Activated naive CD8-positive, alpha-beta T cell (primary cell): ENCODE data around the gene EXOC3L1.

Experiments used
- H3K27ac Mint-ChIP-seq: one replicate; pipeline ENCODE4 v1.8.0; 2021; ENCODE audit warnings: mixed read lengths
- H3K27me3 Mint-ChIP-seq: one replicate; pipeline ENCODE4 v1.8.0; 2021; ENCODE audit warnings: mixed read lengths
- H3K36me3 Mint-ChIP-seq: one replicate; pipeline ENCODE4 v1.8.0; 2021; ENCODE audit warnings: mixed read lengths
- H3K4me1 Mint-ChIP-seq: one replicate; pipeline ENCODE4 v1.8.0; 2021; ENCODE audit warnings: low read depth, mixed read lengths
- H3K4me3 Mint-ChIP-seq: one replicate; pipeline ENCODE4 v1.8.0; 2021; ENCODE audit warnings: mild to moderate bottlenecking, mixed read lengths
- H3K9me3 Mint-ChIP-seq: one replicate; pipeline ENCODE4 v1.8.0; 2021; ENCODE audit warnings: low read depth, mixed read lengths

Gene EXOC3L1

DNA sequence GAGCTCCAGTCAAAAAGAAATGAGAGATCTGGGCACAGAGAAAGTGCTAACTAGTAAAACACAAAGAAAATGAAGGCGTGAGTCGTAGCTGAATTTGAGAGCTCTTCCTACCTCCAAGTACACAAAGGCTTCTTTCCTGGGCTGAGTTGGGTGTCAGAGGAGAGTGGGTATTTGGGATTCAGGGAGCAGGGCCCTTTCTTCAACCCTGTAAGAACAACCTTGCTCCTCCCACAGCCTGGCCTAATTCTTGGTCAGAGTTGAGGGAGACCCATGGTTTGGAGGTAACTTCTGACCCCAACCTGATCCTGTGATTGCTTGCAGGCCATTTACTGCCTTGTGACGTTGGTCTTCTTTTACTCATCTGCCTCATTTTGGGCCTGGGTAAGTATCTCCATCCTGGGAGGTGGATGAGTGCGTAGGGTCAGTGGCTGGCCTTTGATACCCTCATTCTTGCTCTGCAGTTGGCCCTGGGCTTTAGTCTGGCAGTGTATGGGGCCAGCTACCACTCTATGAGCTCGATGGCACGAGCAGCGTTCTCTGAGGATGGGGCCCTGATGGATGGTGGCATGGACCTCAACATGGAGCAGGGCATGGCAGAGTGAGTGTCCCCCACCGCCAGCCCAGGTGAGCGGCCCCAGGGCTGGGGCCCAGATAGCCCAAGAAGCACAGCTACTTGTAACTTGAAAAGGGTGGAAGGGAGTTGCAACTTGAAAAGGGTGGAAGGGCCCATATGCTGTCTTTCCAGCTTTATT is 38.3 kb upstream of the EXOC3L1 start:
- Mint-ChIP-seq H3K36me3 (peaks cover 7% of the 10 kb centered on the region), H3K4me3 (peak overlapping the region; percentile 100), H3K27me3 (no peaks in the 10 kb centered on the region), H3K27ac (peak overlapping the region; percentile 100), H3K9me3 (no peaks in the 10 kb centered on the region), H3K4me1 (peaks cover 44% of the 10 kb centered on the region)

DNA sequence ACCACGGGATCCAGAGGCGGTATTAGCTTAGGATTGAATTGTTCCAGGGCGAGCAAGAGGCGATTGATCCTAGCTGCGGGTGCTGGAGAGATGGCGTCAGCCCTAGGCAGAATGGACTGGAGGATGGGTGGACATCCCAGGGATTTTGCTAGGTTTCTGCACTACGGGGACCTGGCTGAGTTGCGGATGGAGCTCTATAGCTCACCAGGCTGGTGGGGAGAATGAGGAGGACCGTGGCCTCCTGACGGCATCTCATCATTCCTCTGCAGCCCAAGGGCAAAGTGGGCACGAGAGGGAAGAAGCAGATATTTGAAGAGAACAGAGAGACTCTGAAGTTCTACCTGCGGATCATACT is 37.6 kb upstream of the EXOC3L1 start:
- H3K36me3 Mint-ChIP-seq, result peaks cover 7% of the 10 kb centered on the region
- peaks cover 44% of the 10 kb centered on the region for H3K4me1 Mint-ChIP-seq
- no peaks in the 10 kb centered on the region for H3K9me3 Mint-ChIP-seq
- no peaks in the 10 kb centered on the region for H3K27me3 Mint-ChIP-seq
- H3K27ac Mint-ChIP-seq, result peak overlapping the region; percentile 100
- H3K4me3 Mint-ChIP-seq, result peak overlapping the region; percentile 100

DNA sequence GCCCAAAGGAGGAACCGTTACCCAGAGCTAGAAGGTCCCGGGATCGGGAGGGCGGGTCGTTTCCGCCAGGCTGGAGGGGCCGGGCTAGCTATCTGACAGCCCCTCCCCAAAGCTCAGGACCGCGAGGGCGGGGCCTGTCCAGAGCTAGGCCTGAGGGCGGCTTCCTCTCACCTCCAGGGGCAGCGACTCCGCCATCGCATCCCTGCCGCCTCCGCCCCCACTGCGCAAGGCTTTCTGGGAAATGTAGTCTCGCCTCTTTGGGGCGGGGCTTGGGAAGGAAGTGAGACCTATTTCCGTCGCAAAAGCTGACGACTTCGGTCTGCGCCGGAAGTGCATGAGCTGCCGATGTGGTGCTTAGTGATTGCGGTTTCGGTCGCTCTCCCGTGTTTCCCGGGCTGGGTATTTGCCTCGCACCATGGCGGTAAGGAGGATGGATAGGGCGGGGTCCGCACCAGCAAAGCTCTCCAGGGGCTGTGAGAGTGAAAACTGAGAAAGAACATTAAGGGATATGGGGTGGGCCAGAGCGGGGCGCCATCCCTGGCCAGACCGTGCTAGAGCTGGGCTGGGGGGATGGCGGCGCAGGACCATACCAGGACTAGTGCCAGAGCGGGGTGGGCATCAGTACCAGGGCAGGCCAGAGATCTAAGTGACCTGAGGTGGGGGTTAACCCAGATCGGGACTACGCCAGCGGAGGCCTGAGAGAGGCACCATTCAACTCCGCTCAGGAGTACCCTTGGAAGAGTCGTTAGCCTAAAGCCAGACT is 37.0 kb upstream of the EXOC3L1 start, which contains the start of gene TMEM208:
Gene TMEM208 (plus strand): TSS at position 327 of the 763 bp plus-strand sequence. CDS start 89 bp downstream, at position 416.
- Mint-ChIP-seq H3K4me3 (peak within 1 kb of the TSS; percentile 100), H3K27ac (peak within 1 kb of the TSS; percentile 100), H3K9me3 (no peaks in the 10 kb centered on the region), H3K36me3 (peaks cover 7% of the 10 kb centered on the region), H3K4me1 (peaks cover 44% of the 10 kb centered on the region), H3K27me3 (no peaks in the 10 kb centered on the region)

DNA sequence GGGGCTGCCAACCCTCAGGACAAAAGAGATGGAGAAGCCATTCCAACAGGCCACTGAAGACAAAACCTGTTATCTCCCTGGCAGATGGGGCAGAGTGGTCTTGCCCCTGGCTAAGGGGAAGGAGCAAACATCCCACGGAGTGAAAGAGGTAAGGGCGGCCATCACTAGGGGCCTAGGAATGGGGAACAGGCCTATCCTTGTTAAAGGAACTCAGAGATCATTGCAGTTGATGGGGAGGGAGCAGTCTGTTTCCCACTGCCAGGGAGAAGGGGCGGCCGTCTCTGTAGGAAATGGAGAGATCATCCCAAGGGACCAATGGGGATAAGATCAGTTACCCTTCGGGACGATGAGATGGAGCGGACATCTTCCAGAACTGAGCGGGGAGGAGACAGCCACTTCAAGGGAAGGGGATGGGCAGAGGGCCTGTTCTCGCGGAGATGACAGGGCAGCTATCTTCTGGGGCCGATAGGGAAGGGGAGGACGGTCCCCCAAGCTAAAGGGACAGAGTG is 36.4 kb upstream of the EXOC3L1 start:
- Mint-ChIP-seq H3K36me3 (peaks cover 7% of the 10 kb centered on the region), H3K4me3 (peak overlapping the region; percentile 100), H3K27me3 (no peaks in the 10 kb centered on the region), H3K9me3 (no peaks in the 10 kb centered on the region), H3K27ac (peak overlapping the region; percentile 79), H3K4me1 (peaks cover 44% of the 10 kb centered on the region)

DNA sequence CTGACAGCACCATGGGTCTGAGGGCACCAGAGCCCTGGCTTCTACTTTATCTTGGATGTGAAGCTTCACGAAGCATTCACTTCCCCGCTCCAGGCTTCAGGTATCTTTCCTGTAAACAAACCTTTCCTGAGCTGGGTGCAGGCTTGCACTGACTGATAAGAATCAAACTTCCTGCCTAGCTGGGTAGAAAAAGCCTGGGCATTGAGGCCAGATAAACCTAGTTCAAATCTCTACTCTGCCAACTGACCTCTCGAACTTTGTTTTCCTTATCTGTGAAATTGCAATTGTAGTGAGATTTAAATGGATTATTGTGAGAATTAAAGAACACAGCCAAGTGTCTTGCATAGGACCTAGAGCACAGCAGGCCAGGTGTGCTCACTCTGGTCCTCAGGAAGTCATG is 34.1 kb upstream of the EXOC3L1 start:
- H3K4me1 Mint-ChIP-seq, result peaks cover 44% of the 10 kb centered on the region
- H3K9me3 Mint-ChIP-seq, result no peaks in the 10 kb centered on the region
- peak overlapping the region; percentile 58 for H3K27ac Mint-ChIP-seq
- H3K4me3 Mint-ChIP-seq, result no peak overlapping the region
- H3K36me3 Mint-ChIP-seq, result peaks cover 5% of the 10 kb centered on the region
- H3K27me3 Mint-ChIP-seq, result no peaks in the 10 kb centered on the region

DNA sequence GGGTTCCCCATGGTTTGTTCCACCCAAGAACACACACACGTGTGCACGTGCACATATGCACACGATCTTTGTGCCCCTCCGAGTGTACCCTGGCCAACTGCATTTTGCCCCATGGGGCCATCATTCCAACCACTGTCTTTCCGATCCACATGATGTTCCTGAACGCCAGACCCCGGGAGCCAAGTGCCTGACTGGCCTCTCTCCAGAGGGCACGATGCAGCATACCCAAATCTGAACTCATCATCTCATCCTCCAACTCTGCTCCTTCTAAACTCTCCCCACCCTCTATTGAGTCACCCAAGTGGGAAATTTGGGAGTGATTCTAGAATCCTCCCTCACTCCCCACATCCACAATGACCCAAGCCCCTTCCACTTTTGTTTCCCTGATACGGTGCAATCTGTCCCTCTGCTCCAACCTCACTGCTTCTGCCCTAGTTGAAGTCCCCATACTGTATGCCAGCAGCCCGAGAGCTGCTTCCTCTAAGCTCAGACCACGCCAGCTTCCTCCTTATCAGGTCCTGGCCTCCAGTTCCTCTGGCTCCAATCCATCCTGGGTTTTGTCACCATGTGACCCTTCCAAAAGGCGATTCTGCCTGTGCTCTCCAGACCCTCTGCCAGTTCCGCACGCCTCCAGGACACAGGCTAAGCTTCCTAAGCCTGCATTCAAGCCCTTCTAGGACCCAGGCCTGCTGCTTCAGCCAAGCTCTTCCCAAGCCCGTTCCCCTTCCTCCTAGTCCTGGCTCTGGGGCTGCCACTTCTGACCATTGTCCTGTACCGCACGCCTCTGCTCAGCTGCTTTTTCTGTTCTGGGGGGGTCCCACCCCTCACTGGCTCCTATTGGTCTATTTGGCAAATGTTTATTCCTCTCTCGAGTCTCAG is 26.9 kb upstream of the EXOC3L1 start:
- Mint-ChIP-seq H3K4me3 (no peak overlapping the region), H3K27ac (no peak overlapping the region), H3K27me3 (no peaks in the 10 kb centered on the region), H3K4me1 (no peaks in the 10 kb centered on the region), H3K9me3 (no peaks in the 10 kb centered on the region), H3K36me3 (peaks cover 11% of the 10 kb centered on the region)

DNA sequence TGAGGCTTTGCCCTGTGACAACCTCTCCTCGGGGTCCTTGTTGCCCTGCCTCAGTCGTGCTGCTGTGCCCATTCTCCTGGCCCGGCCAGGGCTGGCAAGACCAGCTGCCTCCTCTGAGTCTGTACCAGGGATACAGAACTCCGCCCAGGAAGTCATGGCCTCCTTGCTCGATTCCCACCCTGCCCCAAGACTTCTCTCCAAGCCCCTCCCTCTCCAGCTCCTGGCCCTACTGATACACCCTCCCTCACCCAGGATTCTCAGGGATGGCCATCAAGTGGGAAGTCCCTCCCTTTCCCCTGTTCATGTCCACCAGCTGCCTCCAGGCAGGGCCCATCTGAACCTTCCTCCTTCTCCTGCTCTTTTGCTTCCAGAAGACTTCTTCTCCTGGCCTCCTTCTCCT is 25.8 kb upstream of the EXOC3L1 start:
- Mint-ChIP-seq H3K4me1 (no peaks in the 10 kb centered on the region), H3K9me3 (no peaks in the 10 kb centered on the region)

DNA sequence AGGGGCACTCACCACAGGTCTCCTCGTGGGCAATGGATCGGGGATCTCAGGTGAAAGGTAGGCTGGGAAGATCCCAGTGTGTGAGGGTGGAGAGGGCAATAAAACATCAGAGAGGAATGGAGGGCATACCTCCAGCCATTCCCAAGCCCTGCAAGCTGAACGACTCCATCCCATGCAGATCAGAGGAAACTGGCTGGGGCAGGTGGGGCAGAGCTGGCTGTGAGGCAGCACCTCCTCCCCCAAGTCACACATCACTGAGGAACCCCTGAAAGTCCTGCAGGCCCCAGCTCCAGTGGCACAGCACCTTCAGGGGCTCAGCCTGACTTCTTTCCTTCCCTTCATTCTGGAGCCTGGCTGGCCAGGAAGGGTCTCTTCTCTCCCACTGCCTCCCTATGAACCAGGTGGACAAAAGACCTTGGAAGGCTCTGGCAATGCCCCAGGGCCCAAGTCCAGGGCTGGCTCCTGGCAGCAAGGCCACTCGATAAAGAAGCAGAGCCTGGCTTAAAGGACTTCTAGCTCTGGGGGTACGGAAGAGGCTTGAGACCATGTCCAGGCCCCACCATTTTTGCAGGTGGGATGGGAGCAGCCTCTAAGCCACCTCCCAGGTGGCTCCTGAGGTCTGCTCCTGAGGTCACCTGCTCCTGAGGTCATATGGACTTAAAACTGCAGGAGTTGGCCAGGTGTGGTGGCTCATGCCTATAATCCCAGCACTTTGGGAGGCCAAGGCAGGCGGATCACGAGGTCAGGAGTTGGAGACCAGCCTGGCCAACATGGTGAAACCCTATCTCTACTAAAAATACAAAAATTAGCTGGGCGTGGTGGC is 23.5 kb upstream of the EXOC3L1 start:
- H3K27me3 Mint-ChIP-seq, result no peaks in the 10 kb centered on the region
- no peak overlapping the region for H3K4me3 Mint-ChIP-seq
- H3K27ac Mint-ChIP-seq, result no peak overlapping the region
- H3K9me3 Mint-ChIP-seq, result no peaks in the 10 kb centered on the region
- H3K36me3 Mint-ChIP-seq, result peaks cover 11% of the 10 kb centered on the region
- no peaks in the 10 kb centered on the region for H3K4me1 Mint-ChIP-seq

More for the DNA sequence above, 25.8 kb upstream of the EXOC3L1 start:
- no peaks in the 10 kb centered on the region for H3K27me3 Mint-ChIP-seq
- H3K4me3 Mint-ChIP-seq, result no peak overlapping the region
- peaks cover 11% of the 10 kb centered on the region for H3K36me3 Mint-ChIP-seq
- H3K27ac Mint-ChIP-seq, result no peak overlapping the region

DNA sequence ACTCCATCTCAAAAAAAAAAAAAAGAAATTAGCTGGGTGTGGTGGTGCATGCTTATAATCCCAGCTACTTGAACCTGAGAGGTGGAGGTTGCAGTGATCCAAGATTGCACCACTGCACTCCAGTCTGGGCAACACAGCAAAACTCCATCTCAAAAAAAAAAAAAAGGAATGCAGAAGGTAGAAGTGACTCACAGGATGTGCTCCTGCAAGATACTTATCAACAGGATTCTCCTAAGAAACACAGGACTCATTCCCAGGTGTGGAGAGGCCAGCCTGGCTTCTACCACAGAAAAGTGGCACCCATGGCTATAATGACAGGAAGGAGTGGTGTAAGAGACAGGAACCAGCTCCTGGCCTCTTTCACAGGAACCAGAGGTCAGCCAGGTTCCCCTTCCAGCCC is 22.8 kb upstream of the EXOC3L1 start:
- Mint-ChIP-seq H3K27me3 (no peaks in the 10 kb centered on the region), H3K9me3 (no peaks in the 10 kb centered on the region), H3K36me3 (peaks cover 11% of the 10 kb centered on the region), H3K27ac (no peak overlapping the region), H3K4me1 (no peaks in the 10 kb centered on the region), H3K4me3 (no peak overlapping the region)

DNA sequence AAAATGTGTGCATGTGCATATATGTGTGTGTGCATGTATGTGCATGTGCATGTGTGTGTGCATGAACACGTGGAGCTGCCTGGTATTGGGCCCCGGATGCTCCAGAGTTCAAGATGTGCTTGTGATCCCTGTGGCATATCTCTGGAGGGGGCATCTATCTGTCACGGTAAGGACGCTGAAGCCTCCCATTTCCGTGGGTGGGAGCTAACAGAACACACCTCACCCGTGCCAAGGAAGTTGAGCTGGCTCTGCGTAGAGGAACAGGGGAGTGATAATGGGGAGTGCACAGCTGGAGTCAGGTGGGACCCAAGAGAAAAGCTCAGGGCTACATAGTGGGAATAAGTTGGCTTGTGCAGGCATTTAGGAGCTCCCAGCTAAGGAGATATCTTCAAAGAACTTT is 21.7 kb upstream of the EXOC3L1 start:
- H3K4me3 Mint-ChIP-seq, result no peak overlapping the region
- H3K27ac Mint-ChIP-seq, result no peak overlapping the region
- no peaks in the 10 kb centered on the region for H3K27me3 Mint-ChIP-seq
- H3K9me3 Mint-ChIP-seq, result no peaks in the 10 kb centered on the region
- H3K36me3 Mint-ChIP-seq, result peaks cover 3% of the 10 kb centered on the region
- H3K4me1 Mint-ChIP-seq, result no peaks in the 10 kb centered on the region

DNA sequence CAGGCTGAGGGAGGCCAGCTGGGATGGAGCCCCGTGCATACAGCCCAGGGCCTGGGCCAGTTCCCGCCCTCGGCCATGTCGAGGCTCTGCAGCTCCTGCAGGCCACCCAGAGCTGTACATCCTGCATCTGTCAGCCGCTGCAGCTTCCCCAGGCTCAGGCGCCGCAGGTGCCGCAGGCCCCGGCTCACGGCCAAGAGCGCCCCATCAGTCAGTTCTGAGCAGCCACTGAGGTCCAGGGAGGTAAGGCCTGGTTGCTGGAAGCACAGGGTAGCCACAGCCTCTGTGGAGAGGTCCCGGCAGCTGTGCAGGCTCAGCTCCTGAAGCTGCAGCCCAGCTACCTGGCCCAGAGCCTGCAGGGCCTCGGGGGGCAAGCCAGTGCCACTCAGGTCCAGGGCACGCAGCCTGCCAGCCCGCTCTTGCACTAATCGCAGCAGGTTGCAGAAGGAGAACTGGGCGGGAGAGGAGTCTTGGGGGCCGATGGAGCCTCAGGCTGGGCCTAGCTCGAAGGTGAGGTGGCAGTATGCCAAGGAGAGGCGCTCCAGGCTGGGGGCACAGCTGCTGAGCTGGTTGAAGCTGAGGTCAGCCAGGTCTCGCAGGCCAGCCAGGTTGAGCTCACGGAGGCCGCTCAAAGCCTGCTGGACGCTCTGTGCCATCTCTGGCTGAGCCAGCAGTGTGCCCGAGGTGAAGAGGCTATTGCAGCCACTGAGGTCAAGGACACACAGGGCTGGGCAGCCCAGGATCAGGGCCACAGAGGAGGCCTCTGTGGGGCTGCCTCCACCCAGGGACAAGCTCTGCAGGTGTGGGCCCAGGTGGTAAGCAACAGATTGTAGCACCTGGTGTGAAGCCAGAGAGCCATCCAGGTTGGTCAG is 20.4 kb upstream of the EXOC3L1 start:
- no peak overlapping the region for H3K4me3 Mint-ChIP-seq
- no peaks in the 10 kb centered on the region for H3K4me1 Mint-ChIP-seq
- no peaks in the 10 kb centered on the region for H3K27me3 Mint-ChIP-seq
- H3K27ac Mint-ChIP-seq, result no peak overlapping the region
- H3K36me3 Mint-ChIP-seq, result no peaks in the 10 kb centered on the region
- no peaks in the 10 kb centered on the region for H3K9me3 Mint-ChIP-seq

DNA sequence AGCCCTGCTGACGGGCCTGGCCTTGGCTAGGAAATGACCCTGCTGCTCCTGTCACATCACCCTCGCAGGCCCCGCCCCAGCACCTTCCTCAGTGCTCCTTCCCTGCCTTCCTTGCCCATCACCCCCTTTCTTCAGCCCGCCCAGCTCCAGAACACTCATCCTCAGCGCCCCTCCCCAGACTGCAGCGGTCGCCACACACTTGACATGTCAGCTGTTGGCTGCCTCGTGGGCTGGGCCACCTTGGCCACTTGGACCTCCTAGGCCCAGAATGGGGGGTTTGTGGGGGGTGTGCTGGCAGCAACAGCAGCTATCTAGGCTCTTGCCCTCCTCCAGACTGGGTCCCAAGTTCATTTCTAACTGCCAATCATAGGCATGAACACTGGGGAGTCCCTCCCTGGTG is 19.6 kb upstream of the EXOC3L1 start:
- Mint-ChIP-seq H3K36me3 (no peaks in the 10 kb centered on the region), H3K4me3 (no peak overlapping the region), H3K4me1 (no peaks in the 10 kb centered on the region), H3K27ac (no peak overlapping the region), H3K9me3 (no peaks in the 10 kb centered on the region), H3K27me3 (no peaks in the 10 kb centered on the region)

DNA sequence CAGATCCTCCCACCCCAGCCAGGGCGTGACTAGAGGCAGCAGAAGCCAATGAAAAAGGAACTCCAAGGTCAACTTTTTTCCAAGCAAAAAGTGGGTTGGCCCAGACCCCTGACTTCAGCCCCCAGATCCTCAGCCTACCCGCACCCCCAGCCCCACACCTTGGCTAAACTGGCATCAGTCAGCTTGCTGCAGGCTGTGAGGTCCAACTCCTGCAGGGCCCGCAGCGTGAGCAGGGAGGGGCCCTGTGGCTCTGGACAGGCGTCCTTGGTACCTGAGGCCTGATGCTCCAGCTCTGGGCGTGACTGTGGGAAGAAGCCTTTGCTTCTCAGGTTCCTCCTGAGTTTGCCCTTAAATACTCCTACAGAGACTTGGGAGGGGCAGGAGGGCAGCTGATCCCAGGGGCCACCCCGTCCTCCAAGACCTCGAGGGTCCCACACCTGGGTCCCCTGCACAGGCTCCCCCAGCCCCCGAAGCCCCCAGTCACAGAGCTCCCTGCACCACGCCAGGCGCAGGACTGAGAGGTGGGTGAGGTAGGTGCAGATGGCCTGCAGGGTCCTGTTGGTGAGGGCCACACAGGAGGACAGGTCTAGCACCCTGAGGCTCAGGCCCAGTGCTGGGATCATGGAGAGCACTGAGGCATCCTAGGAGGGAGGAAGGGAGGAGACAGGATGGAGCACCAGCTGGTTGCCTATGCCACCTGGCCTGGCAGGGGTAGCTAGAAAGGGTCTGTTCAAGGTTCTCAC is 18.4 kb upstream of the EXOC3L1 start:
- H3K9me3 Mint-ChIP-seq, result no peaks in the 10 kb centered on the region
- H3K4me3 Mint-ChIP-seq, result no peak overlapping the region
- no peak overlapping the region for H3K27ac Mint-ChIP-seq
- no peaks in the 10 kb centered on the region for H3K27me3 Mint-ChIP-seq
- H3K36me3 Mint-ChIP-seq, result no peaks in the 10 kb centered on the region
- no peaks in the 10 kb centered on the region for H3K4me1 Mint-ChIP-seq
